Measurements from ENCODE around the gene KLHL29. TPM values are rescaled to one million over a fixed set of nuclear protein-coding genes. Genes with fewer than 3 reads are reported as not detected.

KLHL29 gene
- total and polyA plus RNA-seq, 2 donors (not counting 1 experiment from before 2014, with no cell fraction given) = 1.3 to 3.4 TPM

DNA sequence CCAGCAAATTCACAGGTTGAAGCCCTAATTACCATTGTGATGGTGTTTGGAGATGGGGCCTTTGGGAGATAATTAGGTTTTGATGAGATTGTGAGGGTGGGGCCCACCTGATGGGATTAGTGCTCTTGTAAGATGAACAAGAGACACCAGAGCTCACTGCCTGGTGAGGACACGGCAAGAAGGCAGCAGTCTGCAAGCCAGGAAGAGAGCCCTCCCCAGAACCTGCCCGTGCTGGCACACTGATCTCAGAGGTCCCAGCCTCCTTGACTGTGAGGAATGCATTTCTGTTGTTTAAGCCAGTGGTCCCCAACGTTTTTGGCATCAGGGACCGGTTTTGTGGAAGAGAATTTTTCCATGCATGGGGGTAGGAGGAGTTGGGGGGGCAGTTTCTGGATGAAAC is 240.7 kb downstream of the KLHL29 start:
- TF ChIP-seq, protein P1, sequence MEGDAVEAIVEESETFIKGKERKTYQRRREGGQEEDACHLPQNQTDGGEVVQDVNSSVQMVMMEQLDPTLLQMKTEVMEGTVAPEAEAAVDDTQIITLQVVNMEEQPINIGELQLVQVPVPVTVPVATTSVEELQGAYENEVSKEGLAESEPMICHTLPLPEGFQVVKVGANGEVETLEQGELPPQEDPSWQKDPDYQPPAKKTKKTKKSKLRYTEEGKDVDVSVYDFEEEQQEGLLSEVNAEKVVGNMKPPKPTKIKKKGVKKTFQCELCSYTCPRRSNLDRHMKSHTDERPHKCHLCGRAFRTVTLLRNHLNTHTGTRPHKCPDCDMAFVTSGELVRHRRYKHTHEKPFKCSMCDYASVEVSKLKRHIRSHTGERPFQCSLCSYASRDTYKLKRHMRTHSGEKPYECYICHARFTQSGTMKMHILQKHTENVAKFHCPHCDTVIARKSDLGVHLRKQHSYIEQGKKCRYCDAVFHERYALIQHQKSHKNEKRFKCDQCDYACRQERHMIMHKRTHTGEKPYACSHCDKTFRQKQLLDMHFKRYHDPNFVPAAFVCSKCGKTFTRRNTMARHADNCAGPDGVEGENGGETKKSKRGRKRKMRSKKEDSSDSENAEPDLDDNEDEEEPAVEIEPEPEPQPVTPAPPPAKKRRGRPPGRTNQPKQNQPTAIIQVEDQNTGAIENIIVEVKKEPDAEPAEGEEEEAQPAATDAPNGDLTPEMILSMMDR (IDR thresholded peaks at IDR 0.05) = no peak
- no peak for TF ChIP-seq EZH2 (IDR thresholded peaks at IDR 0.05; ENCODE audit: borderline replicate concordance, insufficient read depth, low read depth, low read length, poor library complexity, severe bottlenecking)
- Histone ChIP-seq H2AFZ (ENCODE audit: insufficient read depth, low read depth, low read length, poor library complexity, severe bottlenecking) (no peak overlapping the region), H3K27me3 (replicated peaks in 1 of 4; ENCODE audit: control extremely low read depth in 1 of 4, control insufficient read depth in 3 of 4, insufficient read depth in 4 of 4, low read length in 3 of 4) (no peaks in the 10 kb centered on the region), H3K79me2 (ENCODE audit: control insufficient read depth, insufficient read depth, low read length) (no peaks in the 10 kb centered on the region), H3K9me3 (ENCODE audit: control extremely low read depth in 1 of 3, control insufficient read depth in 2 of 3, insufficient read depth in 1 of 3, low read length in 2 of 3) (peaks cover 0 to 30% (median 7%) of the 10 kb centered on the region in 3 donors), H4K20me1 (ENCODE audit: control insufficient read depth, insufficient read depth, low read length, poor library complexity, severe bottlenecking) (no peaks in the 10 kb centered on the region), H3K4me3 (ENCODE audit: control extremely low read depth in 1 of 5, extremely low read depth in 1 of 5, insufficient read depth in 1 of 5, low read depth in 2 of 5, low read length in 4 of 5) (no peak overlapping the region), H3K36me3 (replicated peaks in 1 of 2; ENCODE audit: control extremely low read depth in 1 of 2, control insufficient read depth in 1 of 2, extremely low read depth in 1 of 2, insufficient read depth in 2 of 2, low read length in 1 of 2) (no peaks in the 10 kb centered on the region), H3K4me2 (replicated peaks; ENCODE audit: low read depth, low read length, poor library complexity, severe bottlenecking) (no peak overlapping the region), H3K4me1 (ENCODE audit: control insufficient read depth in 2 of 2, insufficient read depth in 2 of 2, low read length in 2 of 2) (no peaks in the 10 kb centered on the region), H3K27ac (ENCODE audit: low read length in 2 of 2) (no peak overlapping the region), H3K9ac (ENCODE audit: low read length) (no peak overlapping the region)
- POLR2A ChIA-PET = no interaction called here
- CTCF ChIA-PET = no interaction called here
- no peaks in the 10 kb centered on the region for H3K27me3 Mint-ChIP-seq
- intact Hi-C loops (cut with micrococcal nuclease) = no loop called here
- DNase-seq (no peak), ATAC-seq (ENCODE audit: low read depth) (no peak)
- peaks cover 7% of the 10 kb centered on the region for H3K9me3 Mint-ChIP-seq (ENCODE audit: insufficient read depth)
- H3K4me1 Mint-ChIP-seq = no peaks in the 10 kb centered on the region
- no peak overlapping the region for H3K27ac Mint-ChIP-seq
- 91% methylated on average over 2 of the region's 4 CpGs for WGBS (ENCODE audit: insufficient coverage)
- no peak overlapping the region for H3K4me3 Mint-ChIP-seq

DNA sequence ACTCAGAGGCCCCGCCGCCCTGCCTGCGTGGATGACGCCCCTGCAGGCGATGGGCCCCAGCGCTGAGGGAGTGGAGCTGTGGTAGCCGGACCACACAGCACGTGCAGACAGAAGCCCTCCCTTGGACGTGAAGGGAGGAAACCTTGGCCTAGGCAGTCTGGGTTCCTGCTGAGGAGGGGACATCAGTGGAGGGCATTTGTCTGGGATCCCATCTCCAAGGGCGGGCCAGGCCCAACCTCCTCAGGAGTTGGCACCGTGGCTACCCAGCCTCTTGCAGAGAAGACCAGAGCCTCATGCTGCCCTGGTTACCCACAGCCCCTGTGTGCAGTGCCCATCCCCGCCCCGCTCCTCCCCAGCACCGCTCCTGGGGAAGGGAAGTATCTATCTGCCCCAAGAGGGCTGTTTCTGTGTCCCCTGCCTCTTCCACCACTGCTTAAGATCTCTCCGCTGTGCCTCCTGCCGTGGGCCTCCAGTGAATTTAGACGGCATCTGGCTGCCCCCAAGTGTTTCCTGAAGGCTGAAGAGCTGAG is 241.8 kb downstream of the KLHL29 start:
- no peaks in the 10 kb centered on the region for H3K27me3 Mint-ChIP-seq
- no peak for DNase-seq
- Histone ChIP-seq H4K20me1 (ENCODE audit: control insufficient read depth, insufficient read depth, low read length, poor library complexity, severe bottlenecking) (no peaks in the 10 kb centered on the region), H3K4me2 (replicated peaks; ENCODE audit: low read depth, low read length, poor library complexity, severe bottlenecking) (no peak overlapping the region), H3K36me3 (replicated peaks in 1 of 2; ENCODE audit: control extremely low read depth in 1 of 2, control insufficient read depth in 1 of 2, extremely low read depth in 1 of 2, insufficient read depth in 2 of 2, low read length in 1 of 2) (no peaks in the 10 kb centered on the region), H3K79me2 (ENCODE audit: control insufficient read depth, insufficient read depth, low read length) (no peaks in the 10 kb centered on the region), H2AFZ (ENCODE audit: insufficient read depth, low read depth, low read length, poor library complexity, severe bottlenecking) (no peak overlapping the region), H3K4me1 (ENCODE audit: control insufficient read depth in 2 of 2, insufficient read depth in 2 of 2, low read length in 2 of 2) (no peaks in the 10 kb centered on the region), H3K9ac (ENCODE audit: low read length) (no peak overlapping the region), H3K9me3 (ENCODE audit: control extremely low read depth in 1 of 3, control insufficient read depth in 2 of 3, insufficient read depth in 1 of 3, low read length in 2 of 3) (peaks cover 0 to 30% (median 7%) of the 10 kb centered on the region in 3 donors), H3K27me3 (replicated peaks in 1 of 4; ENCODE audit: control extremely low read depth in 1 of 4, control insufficient read depth in 3 of 4, insufficient read depth in 4 of 4, low read length in 3 of 4) (no peaks in the 10 kb centered on the region), H3K4me3 (ENCODE audit: control extremely low read depth in 1 of 5, extremely low read depth in 1 of 5, insufficient read depth in 1 of 5, low read depth in 2 of 5, low read length in 4 of 5) (no peak overlapping the region), H3K27ac (ENCODE audit: low read length in 2 of 2) (no peak overlapping the region)
- H3K9me3 Mint-ChIP-seq (ENCODE audit: insufficient read depth) = peaks cover 7% of the 10 kb centered on the region
- 82% methylated on average over 17 of the region's 17 CpGs for WGBS (ENCODE audit: insufficient coverage)
- no peak overlapping the region for H3K4me3 Mint-ChIP-seq
- ChIA-PET CTCF (no interaction called here), POLR2A (no interaction called here)
- H3K4me1 Mint-ChIP-seq = no peaks in the 10 kb centered on the region
- ATAC-seq (ENCODE audit: low read depth) = no peak
- TF ChIP-seq, protein P1 (IDR thresholded peaks at IDR 0.05) = no peak
- H3K27ac Mint-ChIP-seq = no peak overlapping the region
- intact Hi-C loops (cut with micrococcal nuclease) = no loop called here

Measured in B cell (primary cell).